CMK (cell line): ENCODE data around the gene RHOB.
"Not testable (repeated sequence)": the region's sequence is repeated elsewhere in the genome, so short reads cannot be mapped to it uniquely, and the experiment has no call there.

Experiments used
- DNase-seq: peaks from one replicate; pipeline ENCODE4 v3.0.0-alpha.2; 2010; ENCODE audit warnings: low read depth

Gene RHOB

DNA sequence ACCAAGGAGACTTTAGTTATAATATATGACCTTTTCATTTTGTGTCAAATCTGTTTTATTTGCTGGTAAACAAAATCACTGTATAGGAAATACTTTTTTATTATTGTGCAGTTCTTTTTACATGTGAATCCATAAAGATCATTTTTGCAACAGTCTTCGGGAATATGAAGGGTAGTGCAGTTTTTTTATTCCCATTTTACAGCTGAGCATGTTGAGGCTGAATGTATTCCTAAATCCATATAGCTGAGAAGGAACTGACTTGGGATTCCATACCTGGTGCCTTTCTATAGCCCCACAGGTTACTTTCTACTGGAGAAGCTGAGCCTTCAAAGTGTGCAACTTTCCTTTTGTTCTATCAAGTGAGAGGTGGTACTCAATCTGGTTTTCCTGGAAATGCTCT, 29.6 kb downstream of the RHOB start:
- no peak for DNase-seq

DNA sequence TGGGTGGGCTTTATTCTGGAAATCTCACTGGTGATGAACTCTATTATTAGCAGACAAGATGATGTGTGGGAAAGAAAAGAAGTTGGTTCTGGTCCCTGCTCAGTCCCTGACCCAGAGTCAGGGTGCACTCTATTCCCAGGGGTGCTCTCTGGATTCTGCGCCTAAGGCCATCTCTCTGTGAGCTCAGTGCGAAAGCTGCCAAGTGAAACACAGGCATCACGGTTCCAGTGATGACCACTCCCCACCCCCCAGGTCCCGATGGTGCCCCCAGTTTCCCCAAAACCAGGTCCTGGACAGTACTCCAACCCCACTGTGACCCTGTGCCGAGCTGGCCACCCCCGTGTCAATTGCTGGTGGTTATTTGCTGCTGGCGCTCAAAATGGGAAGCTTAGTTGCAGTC, 30.1 kb downstream of the RHOB start:
- no peak for DNase-seq

DNA sequence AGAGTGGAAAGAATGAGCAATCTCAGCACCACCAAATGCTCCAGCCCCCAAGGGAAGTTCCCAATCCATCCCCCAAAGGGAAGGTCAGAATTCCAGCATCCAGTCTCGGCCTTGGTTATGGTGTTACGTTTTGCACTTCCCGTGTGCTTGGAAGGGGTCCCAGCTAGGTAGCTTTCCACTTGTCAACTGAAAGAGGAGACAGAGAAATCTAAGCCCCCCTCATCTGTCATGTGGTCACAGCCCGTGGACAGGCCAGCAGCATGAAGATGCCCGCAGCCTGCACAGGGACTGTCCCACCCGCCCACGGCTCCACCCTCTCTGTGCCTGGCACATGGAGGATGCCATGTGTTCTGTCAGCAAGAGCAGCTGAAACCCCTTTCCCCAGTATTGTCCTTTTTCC, 32.1 kb downstream of the RHOB start:
- DNase-seq, result no peak

DNA sequence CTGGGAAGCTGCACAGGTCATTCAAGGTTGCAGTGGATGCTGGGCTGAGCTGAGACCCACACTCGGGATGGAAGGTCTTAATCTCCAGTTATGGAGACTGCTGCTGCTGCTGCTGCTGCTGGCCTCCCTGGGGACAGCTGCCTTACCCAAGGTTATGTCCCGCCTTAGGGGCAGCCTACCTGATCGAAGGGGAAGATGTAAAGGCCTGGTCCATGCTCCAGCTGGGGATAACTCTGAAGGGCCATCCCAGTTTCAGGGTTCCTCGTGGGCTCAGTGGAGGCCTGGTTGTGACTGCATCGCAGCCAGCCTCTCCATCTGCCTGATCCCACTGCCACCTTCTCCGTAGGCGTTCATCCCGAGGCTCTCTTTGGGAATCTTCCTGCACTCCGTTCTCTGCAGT, 33.0 kb downstream of the RHOB start:
- DNase-seq, result no peak

DNA sequence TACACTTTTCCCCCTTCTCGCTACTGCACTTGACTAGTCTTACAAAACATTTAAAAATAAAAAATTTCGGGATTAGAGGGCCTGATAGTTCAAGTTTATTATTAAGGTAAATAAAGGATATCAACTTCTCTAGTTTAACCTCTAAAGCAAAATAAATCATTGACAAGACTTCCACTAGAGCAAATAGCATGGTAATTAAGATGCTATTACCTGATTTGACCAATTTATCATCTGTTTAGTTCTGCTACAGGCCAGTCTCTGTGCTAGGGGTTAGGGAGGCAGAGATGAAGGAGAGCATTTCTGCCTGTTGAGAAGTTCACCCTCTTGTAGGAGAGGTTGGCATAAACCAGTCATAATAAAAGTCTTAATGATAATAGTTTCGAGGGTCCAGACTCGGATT, 34.0 kb downstream of the RHOB start:
- no peak for DNase-seq

DNA sequence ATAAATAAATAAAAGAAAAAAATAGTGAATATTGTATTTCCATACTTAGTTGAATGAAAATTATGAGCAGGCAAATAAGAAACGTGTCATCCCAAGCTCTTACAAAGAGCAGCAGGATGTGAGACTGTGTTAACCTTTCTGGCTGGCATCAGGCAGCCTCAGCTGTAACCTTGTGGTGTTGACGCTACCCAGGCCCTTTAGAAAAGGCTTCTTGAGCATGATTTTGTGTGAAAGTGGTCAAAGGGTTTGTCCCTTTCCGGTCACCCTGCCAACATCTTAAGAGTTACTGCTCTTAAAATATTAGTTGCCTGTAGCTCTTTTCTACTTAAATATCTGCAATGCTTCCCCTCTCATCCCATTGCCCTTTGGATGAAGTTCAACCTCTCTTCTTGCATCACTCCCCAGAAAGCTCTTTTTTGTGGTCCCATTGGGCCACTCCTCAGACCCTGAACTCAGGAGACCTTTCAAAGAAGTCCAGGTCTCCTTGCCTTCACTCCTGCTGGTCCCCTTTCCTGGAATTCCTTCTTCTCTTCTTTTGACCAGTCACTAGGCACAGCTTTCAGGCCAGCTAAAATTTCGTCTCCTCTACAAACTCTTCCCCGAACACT, 35.0 kb downstream of the RHOB start:
- no peak for DNase-seq

DNA sequence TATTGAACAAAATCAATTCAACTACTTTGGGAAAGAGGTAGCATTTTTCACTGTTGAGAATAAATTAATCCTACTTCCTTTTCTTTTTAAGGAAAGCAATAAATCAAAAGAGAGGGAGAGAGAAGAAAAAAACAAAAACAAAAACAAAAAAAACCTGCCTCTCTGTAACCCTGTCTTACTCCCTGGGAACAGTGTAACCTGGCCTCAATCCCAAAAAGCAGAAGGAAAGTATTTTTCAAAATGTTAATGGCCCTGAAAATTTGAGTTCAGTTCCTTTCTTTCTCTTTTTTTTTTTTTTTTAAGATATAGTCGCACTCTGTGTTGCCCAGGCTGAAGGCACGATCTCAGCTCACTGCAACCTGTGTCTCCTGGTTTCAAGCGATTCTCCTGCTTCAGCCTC, 35.9 kb downstream of the RHOB start:
- DNase-seq, result no peak

DNA sequence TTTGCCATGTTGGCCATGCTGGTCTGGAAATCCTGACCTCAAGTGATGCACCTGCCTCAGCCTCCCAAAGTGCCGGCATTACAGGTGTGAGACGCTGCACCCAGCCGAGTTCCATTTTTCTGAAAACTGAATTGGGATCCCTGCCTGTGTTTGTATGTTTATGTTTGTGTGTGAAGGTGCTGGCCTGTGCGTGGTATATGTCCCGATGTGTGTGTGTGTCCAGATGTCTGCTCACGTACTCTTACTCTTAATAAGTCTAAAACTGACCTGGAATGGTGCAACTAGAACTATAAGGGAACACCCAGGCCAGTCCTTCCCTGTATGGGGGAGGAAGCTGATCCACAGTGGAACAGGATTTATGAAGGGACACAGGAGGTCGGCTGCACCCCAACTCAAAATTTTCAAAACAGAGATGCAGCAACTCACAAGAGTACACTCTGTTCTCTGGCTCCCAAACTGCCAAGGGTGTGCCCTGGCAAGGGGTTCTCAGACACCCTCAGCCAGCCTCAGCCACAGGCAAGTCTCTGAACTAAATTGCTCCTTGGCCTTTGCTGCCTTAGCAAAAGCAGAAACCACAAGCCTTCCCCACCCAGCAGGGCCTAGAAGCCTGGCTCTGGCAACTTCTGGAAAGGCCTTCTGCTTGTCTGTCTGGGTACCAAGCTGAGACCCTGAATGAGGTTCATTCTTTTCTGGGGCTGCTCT, 36.5 kb downstream of the RHOB start:
- DNase-seq, result no peak

DNA sequence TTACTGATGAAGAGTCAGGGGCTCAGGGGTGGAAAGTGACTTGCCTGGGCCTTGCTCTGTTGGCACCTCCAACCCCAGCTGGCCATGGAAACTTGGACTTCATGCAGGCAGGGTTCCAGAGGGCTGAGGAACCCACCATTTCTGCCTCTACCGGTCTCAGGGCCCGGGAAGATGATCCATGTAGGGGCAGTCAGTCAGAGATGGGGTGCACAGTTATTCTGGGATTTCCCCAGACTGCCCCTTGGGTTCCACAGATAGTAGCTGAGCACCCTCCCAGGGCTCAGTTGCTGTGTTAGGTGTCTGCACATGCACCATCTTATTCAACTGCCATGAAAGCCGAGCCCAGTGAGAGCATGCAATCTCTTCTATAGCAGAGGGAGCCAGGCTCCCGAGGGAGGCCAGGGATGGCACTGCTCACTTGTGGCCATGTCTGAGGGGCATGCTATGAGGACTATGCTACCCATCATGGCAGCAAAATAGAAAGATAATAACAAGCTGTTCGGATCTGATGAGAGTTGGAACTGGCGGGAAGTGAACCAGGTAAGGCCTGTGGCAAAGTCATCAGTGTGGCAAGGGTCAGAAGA, 37.3 kb downstream of the RHOB start:
- DNase-seq, result no peak

DNA sequence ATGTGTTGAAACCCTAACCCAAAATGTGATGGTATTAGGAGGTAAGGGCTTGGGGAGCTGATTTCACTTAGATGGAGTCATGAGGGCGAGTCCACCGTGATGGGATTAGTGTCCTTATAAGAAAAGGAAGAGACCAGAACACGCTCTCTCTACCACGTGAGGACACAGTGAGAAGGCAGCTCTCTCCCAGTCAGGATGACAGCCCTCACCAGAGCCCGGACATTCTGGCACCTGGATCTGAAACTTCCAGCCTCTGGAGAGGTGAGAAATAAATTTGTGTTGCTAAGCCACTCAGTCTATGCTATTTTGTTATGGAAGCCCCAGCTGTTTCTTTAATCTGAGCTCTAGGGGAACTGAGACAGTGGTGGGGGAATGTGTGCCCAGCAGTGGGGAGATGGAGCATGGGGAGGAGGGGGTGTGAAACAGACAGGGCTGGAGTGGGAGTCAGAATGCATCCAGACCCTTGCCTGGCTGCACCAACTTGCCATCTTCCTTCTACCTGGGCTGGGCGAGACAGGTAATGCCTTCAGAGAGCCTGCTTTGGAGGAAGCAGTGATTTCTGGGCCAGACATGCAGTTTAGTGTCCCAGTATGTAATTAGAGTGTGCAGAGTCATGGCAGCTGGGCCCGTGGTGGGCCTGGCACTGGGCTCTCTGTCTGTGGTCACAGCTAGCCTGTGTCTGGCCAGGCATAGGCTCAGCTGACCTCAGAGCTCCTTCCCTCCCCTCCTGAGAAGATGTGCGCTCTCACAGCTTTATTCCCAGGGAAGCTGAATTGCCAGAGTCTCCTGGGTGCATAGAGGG, 38.1 kb downstream of the RHOB start:
- no peak for DNase-seq

DNA sequence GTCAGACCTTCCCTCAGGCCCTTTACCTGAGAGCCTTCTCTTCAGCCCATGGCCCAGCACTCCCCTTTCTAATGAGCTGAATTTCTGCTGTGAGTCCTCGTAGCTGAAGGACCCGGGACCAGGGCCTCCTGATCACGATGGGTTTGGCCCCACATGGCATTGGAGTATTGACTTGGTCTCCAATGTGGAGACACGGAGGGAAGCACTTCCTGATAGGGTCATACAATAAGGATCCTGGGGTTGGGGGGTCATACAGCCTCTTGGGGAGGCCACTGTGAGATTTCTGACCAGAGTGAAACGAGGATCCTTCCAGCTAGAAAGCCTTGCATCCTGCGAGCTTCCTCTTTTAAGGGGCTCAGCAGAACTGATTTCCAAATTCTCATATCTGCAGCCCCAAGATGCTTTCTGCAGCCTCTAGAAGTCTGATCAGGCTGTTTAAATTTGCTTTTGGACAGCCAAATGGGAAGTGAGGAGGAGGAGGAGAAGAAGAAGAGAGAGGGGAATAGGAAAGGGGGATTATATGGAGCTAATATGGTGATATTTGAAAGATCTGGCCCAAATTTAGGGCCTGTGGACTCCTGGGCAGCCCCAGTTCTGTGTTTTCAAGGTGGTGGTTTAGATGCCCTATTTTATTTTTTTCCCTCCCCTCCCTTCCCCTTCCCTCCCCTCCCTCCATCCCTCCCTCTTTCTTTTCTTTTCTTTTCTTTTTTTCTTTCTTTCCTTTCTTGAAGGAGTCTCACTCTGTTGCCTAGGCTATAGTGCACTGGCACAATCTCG, 38.9 kb downstream of the RHOB start:
- no peak for DNase-seq

DNA sequence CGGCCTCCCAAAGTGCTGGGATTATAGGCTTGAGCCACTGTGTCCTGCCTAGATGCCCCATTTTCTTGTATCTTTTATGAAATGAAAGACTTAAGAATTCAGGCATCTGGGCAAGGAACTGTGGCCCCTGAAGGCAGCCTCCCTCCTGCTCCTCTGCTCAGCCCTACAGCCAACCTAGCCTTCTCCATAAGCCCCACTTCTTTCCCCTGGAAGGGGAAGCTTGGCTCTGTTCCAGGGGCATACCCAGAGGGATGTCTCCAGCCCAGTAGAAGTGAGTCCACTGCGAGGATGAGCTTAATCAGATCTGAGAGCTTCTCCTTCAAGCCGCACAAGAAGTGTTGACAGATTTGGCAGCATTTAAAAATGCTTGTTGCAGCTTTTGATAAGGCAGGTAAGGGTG, 39.7 kb downstream of the RHOB start:
- no peak for DNase-seq

DNA sequence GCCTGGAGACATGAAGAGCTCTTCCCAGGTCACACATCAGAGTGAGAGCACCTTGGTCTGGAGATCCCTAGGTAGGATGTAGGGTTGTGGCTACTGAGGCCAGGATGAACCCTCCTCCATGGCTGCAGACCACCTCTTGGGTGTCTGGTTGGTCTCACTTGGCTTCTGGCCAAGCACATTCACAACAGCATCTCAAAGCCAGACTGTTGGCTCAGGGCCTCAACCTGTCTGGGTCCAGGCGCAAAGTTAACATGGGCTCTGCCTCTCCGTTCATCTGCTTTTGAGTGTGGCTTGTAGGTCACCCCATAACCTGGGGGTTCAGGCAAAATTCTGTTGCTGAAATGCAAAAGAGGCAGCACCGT, 40.1 kb downstream of the RHOB start:
- no peak for DNase-seq

DNA sequence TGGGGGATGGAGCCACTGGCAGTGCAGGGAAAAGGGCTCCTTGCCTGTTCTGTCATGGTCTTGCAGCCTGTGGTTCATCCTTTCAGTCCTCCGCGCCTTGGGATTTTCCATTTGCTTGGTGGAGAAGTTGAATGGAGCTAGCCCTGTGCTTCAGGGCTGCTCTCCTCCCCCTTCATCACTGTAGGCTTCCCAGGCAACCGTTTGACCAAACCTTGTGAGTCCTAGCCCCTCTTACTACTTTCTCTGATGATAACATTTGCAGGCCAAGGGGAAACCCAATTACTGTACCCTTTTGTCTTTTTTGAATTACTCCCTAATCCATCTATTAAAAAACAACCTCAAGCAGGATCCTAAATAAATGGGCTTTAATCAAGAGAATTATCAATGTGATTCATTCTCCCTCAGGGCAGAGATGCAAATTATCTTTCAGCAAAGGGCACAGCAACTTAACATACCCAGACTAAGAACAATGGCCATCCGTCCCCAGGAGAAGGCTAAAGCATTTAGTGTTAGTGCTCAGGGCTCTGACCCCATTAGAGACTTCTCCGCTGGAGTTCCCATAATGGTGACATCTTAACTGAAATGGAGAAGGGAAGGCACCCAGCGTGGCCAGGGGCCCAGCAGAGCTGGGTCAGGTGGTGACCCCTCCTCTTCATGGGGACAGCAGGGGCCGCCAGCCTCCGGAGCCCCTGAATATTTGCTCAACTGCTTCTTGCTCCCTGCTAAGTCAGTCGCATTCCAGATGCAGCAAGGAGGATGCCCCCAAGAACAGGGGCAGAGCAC, 40.7 kb downstream of the RHOB start:
- DNase-seq, result no peak

DNA sequence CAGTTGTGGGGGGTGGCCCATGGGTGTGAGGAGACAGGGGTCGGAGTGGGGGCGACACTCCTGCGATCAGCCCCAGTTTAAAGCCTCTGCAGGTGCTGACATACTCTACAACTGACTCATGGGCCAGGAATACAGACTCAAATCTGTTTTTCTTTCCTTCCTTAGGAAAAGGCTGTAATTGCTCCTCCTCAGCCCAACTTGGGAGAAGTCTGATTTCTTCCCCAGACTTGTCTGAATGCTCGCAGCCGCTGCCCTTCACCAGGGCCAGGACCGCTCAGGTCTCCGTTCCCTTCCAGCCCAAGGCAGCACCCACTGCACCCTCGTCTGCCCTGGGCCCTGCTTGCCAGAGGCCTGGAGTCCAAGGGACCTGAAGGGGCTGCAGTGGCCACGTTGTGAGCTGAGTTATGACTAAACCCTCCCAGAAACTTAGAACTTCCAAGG, 41.3 kb downstream of the RHOB start:
- no peak for DNase-seq

DNA sequence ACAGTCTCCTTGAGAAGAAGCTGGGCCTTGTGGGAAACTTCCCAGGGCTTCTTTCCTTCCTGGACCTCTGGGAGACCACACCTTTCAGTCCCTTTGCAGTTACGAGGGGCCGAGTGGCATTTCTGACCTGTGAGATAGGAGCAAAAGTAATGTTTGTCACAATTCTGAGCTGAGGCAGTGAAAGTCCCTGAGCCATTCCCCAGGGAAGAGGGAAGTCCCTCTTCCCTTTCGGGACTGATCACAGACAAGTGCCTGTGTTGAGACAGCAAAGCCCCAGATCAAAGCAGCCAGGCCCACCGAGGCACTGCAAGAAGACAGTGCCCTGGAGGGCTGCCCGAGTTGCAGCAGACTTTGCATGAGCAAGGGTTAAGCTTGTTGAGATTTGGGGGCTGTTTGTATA, 41.9 kb downstream of the RHOB start:
- no peak for DNase-seq

DNA sequence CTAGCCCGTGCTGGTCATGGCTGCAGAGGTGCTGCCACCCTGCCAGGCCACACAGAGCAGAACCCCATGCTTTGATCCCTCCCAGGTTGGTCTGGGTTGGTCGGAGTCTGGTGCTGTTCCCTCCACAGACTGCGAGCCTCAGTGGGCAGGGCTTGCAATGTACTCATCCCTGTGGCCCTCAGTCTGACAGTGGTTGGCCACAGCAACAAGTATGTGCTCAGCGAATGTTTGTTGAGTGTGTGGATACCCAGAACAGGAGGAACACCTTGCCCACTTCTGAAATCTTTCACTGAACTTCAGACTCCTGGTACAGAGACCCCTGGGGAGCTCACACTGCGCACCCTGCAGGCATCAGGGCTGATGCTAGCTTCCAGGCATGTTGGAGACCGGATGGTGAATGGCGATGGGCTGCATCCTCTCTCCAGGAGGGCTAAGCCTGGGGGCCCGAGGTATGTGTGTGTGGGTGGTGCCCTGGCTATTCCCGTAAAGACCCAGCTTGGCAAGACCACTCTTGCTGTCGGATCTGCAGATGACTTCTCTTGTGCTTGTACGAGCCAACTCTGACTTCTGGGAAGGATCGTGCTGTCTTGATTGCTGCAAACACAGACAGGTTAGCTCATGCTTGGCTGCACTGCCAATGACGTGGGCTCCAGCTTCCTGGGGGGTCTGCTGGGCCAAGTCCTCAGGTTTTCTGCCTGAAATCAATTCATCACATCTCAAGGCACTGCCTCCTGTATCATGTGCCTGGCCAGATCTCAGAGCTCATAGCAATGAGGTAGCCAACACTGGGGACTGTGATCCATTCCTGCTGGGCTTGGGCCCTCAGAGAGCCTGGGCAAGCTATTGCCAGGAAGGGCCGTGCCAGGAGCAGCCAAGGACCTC, 43.7 kb downstream of the RHOB start:
- no peak for DNase-seq

DNA sequence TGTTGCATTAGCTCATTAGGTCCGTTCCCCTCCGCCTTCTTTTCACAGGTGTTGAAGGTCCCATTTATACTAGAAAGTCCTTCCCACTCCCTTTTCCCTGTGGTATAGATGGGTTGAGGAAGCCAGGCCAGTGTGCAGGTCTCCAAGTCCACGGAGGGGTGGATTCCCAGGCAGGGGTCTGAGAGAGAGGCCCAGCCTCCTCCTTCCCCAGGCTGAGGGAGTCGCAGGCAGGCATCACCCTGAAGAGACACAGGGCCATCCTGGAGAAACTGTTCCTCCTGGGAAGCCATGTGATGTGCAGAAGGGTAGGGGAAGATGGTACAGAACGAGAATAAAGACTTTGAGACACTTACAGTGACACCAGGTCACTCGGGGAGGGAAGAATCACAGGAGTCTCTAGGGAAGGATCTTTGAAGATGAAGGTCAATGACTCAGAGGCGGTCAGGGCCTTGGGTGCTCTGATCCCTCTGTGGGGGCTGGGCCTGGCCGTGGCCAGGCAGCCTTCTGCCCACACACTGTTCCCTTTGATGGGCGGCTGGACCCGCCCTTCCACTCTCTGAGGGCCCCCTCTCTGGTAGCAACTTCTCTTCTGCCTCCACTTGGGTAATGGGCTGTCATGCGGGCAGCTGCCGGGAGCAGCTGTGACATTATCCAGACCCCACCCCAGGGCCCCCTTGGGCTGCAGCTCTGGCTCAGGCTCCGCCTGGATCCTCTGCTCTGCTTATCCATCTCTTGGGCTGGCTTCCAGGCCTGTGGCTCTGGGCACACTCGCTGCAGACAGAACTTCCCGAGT, 45.1 kb downstream of the RHOB start:
- no peak for DNase-seq

DNA sequence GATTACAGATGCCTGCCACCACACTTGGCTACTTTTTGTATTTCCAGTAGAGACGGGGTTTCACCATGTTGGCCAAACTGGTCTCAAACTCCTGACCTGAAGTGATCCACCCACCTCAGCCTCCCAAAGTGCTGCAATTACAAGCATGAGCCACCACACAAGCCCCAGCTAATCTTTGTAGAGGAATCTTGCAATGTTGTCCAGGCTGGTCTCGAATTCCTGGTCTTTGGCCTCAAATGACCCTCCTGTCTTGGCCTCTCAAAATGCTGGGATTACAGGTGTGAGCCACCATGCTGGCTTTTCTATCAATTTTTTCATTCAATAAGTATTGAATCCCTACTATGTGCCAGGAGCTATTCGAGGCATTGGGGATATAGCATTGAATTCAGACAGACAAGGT, 46.2 kb downstream of the RHOB start:
- not testable (repeated sequence) for DNase-seq

DNA sequence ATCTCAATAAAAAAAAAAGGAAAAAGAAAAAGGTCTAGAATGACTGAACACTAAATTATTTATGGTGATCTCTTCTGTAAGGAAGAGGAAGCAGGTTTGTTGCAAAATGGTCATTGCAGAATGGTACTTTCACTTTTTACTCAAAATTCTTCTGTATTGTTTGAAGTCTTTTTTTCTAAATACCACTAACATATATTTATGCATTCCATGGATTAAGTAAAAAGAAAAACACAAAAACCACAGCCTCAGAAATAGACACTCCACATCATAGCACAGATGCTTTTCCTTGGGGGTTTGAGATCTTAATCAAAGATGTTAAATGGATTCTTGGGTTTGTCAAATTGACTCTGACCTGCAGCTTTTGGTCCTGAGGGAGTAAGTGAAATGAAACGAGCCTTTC, 47.4 kb downstream of the RHOB start:
- DNase-seq, result no peak
